Measurements from ENCODE around the gene PPM1H.
"Not testable (repeated sequence)": the region's sequence is repeated elsewhere in the genome, so short reads cannot be mapped to it uniquely, and the experiment has no call there.

PPM1H gene

DNA sequence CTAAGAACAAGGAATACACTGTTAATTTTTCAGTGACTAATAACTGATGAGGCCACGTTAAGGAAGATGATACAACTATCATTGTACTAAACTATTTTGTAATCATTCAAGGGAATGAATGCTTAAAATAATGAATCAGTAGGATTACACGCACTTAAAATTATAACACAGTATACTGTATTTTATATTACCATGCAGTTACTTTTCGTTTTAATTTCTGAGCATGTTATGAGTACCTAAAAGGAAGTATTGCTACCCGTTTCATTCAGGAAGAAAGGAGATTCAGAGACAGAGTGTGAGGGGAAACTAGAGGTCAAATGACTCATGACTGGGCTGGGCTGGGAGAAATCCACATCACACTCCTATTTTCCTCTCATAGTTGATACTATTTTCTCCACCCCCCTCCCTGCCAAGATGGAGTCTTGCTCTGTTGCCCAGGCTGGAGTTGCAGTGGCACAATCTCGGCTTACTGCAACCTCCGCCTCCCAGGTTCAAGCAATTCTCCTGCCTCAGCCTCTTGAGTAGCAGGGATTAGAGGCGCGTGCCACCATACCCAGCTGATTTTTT lies 202.0 kb downstream of the PPM1H start:
- in situ Hi-C loops (cut with HindIII; ENCODE audit: low pct_ligation_motif_present, low sequenced_read_pairs): no loop called here
- Histone ChIP-seq H3K27ac (peak overlapping the region; percentile 97), H3K27me3 (replicated peaks) (no peaks in the 10 kb centered on the region), H3K4me3 (ENCODE audit: low read depth, low read length) (no peak overlapping the region), H3K36me3 (replicated peaks) (no peaks in the 10 kb centered on the region)
- TF ChIP-seq, protein P1, sequence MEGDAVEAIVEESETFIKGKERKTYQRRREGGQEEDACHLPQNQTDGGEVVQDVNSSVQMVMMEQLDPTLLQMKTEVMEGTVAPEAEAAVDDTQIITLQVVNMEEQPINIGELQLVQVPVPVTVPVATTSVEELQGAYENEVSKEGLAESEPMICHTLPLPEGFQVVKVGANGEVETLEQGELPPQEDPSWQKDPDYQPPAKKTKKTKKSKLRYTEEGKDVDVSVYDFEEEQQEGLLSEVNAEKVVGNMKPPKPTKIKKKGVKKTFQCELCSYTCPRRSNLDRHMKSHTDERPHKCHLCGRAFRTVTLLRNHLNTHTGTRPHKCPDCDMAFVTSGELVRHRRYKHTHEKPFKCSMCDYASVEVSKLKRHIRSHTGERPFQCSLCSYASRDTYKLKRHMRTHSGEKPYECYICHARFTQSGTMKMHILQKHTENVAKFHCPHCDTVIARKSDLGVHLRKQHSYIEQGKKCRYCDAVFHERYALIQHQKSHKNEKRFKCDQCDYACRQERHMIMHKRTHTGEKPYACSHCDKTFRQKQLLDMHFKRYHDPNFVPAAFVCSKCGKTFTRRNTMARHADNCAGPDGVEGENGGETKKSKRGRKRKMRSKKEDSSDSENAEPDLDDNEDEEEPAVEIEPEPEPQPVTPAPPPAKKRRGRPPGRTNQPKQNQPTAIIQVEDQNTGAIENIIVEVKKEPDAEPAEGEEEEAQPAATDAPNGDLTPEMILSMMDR (IDR thresholded peaks at IDR 0.05; ENCODE audit: low read depth, low read length, missing control alignments): no peak
- peak; percentile 88 for DNase-seq

DNA sequence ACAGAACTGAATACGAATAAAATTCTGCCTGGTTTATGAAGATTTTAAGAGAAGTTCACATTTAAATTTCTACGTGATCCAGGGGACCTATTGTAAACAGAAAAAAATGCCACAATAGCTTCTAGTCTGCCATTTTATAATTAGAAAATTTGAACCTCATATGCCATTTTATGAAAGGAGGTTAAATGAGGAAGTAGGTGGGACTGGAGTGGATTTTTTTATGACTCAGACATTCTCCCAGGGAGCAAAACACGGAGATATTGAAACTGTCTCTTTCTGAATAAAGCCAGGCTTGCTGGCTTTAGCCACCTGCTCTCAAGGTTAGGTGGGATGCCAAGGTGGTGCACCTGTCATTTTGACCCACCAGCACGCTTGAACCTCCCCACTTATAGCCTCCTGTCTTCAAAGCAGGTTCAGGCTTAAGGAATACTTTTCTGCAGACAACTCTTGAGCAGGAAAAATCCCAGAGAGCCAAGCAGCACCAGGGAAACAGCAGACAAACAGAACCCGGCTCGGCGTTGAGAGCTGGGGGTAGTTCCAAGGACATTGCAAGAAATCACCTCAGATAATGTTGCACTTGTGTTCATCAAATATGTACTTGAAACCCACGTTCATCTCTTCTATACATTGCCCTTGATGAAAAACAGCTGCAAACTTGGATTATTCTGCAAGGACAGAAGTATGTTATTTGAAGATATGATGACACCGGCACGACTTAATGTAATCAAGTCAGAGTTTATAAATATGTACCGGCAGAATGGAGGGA lies 203.7 kb downstream of the PPM1H start:
- in situ Hi-C loops (cut with HindIII; ENCODE audit: low pct_ligation_motif_present, low sequenced_read_pairs): no loop called here
- Histone ChIP-seq H3K27ac (peak overlapping the region; percentile 97), H3K36me3 (replicated peaks) (no peaks in the 10 kb centered on the region), H3K27me3 (replicated peaks) (no peaks in the 10 kb centered on the region), H3K4me3 (ENCODE audit: low read depth, low read length) (no peak overlapping the region)
- peak; percentile 51 for DNase-seq
- TF ChIP-seq, protein P1 (IDR thresholded peaks at IDR 0.05; ENCODE audit: low read depth, low read length, missing control alignments): no peak

DNA sequence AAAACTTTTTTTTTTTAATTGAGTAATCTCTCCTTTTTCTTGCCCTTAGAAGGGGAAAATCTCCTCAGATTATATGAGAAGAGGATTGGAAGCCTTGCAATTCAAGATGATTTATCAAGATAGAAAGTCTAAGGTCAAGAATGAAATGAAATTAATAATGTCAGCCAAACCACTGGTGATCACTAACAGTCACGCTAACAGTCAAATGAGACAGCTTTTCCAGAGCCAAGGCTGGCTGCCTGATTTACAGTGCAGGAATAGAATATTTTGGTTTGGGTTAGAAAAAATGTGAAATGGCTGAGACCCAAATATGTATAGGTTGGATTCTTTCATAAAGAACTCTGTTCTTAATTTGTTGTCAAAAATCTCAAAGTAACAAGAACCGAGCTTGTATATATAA lies 204.3 kb downstream of the PPM1H start:
- H3K36me3 ChIP-seq (replicated peaks): no peaks in the 10 kb centered on the region
- H3K4me3 ChIP-seq (ENCODE audit: low read depth, low read length): no peak overlapping the region
- H3K27ac ChIP-seq: peak overlapping the region; percentile 97
- in situ Hi-C loops (cut with HindIII; ENCODE audit: low pct_ligation_motif_present, low sequenced_read_pairs): no loop called here
- TF ChIP-seq, protein P1 (IDR thresholded peaks at IDR 0.05; ENCODE audit: low read depth, low read length, missing control alignments): no peak
- H3K27me3 ChIP-seq (replicated peaks): no peaks in the 10 kb centered on the region
- DNase-seq: peak; percentile 81

DNA sequence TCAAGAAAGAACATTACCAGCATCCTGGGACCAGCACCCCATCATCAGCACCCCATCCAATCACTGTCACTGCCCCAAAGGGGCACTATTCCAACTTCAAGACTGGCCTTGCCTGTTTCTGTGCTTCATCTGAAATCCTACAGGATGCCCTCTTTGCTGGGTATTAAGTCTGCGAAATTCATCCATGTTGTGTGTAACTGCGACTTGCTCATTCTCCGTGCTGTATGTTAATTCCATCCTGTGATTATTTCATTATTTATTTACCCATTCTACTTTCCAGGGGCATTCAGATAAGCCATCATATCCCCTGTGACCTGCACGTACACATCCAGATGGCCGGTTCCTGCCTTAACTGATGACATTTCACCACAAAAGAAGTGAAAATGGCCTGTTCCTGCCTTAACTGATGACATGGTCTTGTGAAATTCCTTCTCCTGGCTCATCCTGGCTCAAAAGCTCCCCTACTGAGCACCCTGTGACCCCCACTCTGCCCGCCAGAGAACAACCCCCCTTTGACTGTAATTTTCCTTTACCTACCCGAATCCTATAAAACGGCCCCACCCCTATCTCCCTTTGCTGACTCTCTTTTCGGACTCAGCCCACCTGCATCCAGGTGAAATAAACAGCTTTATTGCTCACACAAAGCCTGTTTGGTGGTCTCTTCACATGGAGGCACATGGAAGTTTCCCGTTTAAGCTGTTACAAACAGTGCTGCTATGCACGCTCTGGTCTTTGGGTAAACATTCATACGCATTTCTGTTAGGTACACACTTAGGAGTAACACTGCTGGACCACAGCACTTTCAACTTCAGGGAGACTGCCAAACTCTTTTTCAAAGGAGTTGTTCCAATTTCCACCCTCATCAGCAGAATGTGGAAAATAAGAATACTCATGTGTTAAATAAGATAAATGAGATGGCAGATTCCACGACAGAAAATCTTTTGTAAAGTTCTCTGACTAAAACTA lies 205.1 kb downstream of the PPM1H start:
- H3K36me3 ChIP-seq (replicated peaks); H3K4me3 ChIP-seq (ENCODE audit: low read depth, low read length); in situ Hi-C loops (cut with HindIII; ENCODE audit: low pct_ligation_motif_present, low sequenced_read_pairs); H3K27me3 ChIP-seq (replicated peaks): not testable (repeated sequence)
- DNase-seq: peak; percentile 29
- peak overlapping the region; percentile 97 for H3K27ac ChIP-seq

DNA sequence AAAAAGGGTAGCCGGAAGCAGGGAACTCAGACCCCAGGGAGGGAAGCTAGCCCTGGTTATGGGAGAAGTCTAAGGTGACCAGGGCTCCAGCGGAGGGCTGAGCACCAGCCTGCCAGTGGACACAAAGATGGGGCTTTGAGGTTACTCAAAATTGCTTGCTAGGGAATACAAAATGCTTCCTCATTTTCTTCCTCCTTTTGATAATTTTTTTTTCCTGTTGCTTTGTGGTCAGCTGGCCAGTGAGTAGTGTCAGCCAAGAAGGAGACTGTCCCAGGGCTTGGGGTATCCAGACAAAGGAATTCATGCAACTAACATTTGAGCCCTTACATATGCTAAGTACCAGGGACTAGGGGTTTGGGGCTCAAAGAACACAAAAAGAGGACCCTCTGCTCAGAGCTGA lies 206.2 kb downstream of the PPM1H start:
- H3K27me3 ChIP-seq (replicated peaks): no peaks in the 10 kb centered on the region
- H3K4me3 ChIP-seq (ENCODE audit: low read depth, low read length): no peak overlapping the region
- no peak overlapping the region for H3K27ac ChIP-seq
- TF ChIP-seq, protein P1 (IDR thresholded peaks at IDR 0.05; ENCODE audit: low read depth, low read length, missing control alignments): no peak
- no peaks in the 10 kb centered on the region for H3K36me3 ChIP-seq (replicated peaks)
- no peak for DNase-seq
- in situ Hi-C loops (cut with HindIII; ENCODE audit: low pct_ligation_motif_present, low sequenced_read_pairs): no loop called here

DNA sequence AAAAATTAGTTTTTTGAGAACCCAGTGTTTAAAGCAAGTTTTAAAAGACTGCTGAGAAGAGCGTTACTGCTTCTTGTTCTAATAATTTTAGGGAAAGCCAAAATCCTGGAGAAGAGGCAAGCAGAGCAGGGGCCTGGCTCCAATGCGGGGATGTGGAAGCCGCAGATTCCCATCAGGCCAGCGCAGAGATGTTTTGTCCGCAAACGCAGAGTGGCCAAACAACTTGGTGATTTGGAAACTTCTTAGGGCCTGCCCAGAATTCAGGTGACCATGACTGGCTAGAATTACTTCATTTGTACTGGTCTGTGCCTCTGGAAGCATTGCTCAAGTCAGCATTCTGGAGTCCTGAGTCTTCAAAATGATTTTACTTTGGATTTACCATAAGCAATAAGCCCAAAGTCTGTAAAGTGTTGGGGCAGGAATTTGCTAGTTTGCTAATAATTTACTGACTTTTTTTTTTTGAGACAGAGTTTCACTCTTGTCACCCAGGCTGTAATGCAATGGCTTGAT lies 208.4 kb downstream of the PPM1H start:
- in situ Hi-C loops (cut with HindIII; ENCODE audit: low pct_ligation_motif_present, low sequenced_read_pairs): no loop called here
- H3K27ac ChIP-seq: no peak overlapping the region
- DNase-seq: no peak

More for the DNA sequence above, 208.4 kb downstream of the PPM1H start:
- Histone ChIP-seq H3K27me3 (replicated peaks) (no peaks in the 10 kb centered on the region), H3K36me3 (replicated peaks) (no peaks in the 10 kb centered on the region), H3K4me3 (ENCODE audit: low read depth, low read length) (no peak overlapping the region)
- TF ChIP-seq, protein P1 (IDR thresholded peaks at IDR 0.05; ENCODE audit: low read depth, low read length, missing control alignments): no peak

Measured in brain microvascular endothelial cell (primary cell).